ENCODE results near the gene ABCG4. TPM values are rescaled to one million over a fixed set of nuclear protein-coding genes. Genes with fewer than 3 reads are reported as not detected.
"Not testable (repeated sequence)": the region's sequence is repeated elsewhere in the genome, so short reads cannot be mapped to it uniquely, and the experiment has no call there.

The ABCG4 gene
- total and polyA plus RNA-seq, 9 of the 15 experiments (the other 6 are each of a cell fraction or from before 2014, with no cell fraction given), result 0.03 to 0.11 (median 0.07) TPM; not detected in 4

DNA sequence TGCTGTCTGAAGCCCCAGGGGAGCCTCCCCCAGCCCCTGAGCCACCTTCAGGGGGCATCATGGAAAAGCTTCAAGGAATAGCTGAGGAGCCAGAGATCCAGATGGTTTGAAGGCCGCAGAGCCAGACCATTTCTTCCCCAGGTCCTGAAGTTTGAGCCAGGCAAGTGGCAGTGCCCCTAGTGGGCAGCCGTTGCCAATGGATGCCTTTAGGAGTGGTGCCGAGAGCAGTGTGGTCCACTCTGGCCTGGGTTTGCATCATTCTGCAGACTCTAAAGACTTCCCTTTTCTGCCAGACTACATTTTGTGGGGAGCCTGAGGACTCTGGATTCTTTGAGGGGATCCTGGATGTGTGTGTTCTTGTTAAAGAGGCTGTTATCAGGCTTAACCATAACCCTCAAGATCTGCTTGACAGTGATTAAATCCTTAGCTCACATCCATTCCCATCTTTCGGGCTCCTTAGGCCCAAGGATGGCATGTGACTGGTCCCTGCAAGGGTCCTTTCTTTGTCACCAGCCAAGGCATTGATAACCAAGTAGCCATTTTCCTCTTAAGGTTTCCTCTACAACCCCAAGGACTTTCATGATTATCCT lies 14.4 kb upstream of the ABCG4 start:
- Histone ChIP-seq H3K27me3 (ENCODE audit: control insufficient read depth in 2 of 2, insufficient read depth in 2 of 2, low read length in 2 of 2) (no peaks in the 10 kb centered on the region), H3K9ac (ENCODE audit: insufficient read depth in 1 of 2, low read depth in 2 of 2, low read length in 2 of 2) (no peak overlapping the region), H3K27ac (ENCODE audit: extremely low read depth, low read depth, low read length) (no peak overlapping the region), H3K79me2 (ENCODE audit: control insufficient read depth, insufficient read depth, low read length) (no peaks in the 10 kb centered on the region), H3K4me3 (no peak overlapping the region), H4K20me1 (replicated peaks; ENCODE audit: control insufficient read depth, insufficient read depth, low read length) (no peaks in the 10 kb centered on the region), H3K9me1 (ENCODE audit: control insufficient read depth, insufficient read depth, low read length) (no peaks in the 10 kb centered on the region), H3K9me3 (replicated peaks; ENCODE audit: control insufficient read depth, insufficient read depth, low read depth, low read length) (no peaks in the 10 kb centered on the region), H2AFZ (ENCODE audit: low read depth, low read length) (no peak overlapping the region), H3K36me3 (ENCODE audit: control insufficient read depth, insufficient read depth, low read length) (peaks cover 41% of the 10 kb centered on the region; the same call in 2 of the 3 replicates), H3K4me1 (replicated peaks in 1 of 2; ENCODE audit: control insufficient read depth in 2 of 2, insufficient read depth in 2 of 2, low read length in 2 of 2) (no peaks in the 10 kb centered on the region; a peak in 1 of 5 replicates), H3K4me2 (ENCODE audit: insufficient read depth, low read length) (no peak overlapping the region)
- WGBS (ENCODE audit: insufficient coverage, low coverage, missing lambda C conversion rate), result 59% methylated on average over 4 of the region's 4 CpGs
- in situ Hi-C loops (cut with MboI), result no loop called here
- FAIRE-seq, result no peak
- no peak for TF ChIP-seq MAFF (IDR thresholded peaks at IDR 0.05; ENCODE audit: low read length)
- no peak for TF ChIP-seq ZNF77 (CRISPR knock-in tag; IDR thresholded peaks at IDR 0.05)
- TF ChIP-seq SPI1 (IDR thresholded peaks at IDR 0.05; ENCODE audit: borderline replicate concordance, low read depth, low read length), result peak; percentile 9; the same call in 1 of the 2 replicates
- peak in 2 of 3 experiments; percentile 29 to 48; a peak in 4 of 6 replicates for TF ChIP-seq CTCF (IDR thresholded peaks at IDR 0.05 in 2 of 3, conservative IDR thresholded peaks at IDR 0.05 in 1 of 3; ENCODE audit: insufficient read depth in 2 of 3, low read depth in 1 of 3, low read length in 3 of 3)
- ATAC-seq, result peak; percentile 51
- ChIA-PET POLR2A (interaction anchor here (1.0 to 1.3 kb wide), 2 partner anchors 10 to 17 kb away, joined by 3 read pairs; no protein-coding TSS in a partner anchor), CTCF (ENCODE audit: low intra/inter-chr PET ratio) (no interaction called here)
- intact Hi-C loops (cut with micrococcal nuclease), result no loop called here
- DNase-seq (ENCODE audit: extremely low read depth in 1 of 4, low spot score in 3 of 4), result no peak
- BruUV-seq (replicated peaks), result no TSS peak

DNA sequence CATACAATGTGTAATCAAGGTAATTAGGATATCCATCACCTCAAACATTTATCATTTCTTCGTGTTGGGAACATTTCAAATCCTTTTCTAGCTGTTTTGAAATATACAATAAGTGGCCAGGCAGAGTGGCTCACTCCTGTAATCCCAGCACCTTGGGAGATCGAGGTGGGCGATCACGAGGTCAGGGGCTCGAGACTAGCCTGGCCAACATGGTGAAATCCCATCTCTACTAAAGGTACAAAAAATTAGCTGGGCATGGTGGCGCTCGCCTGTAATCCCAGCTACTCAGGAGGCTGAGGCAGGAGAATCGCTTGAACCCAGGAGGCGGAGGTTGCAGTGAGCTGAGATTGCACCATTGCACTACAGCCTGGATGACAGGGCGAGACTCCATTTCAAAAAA lies 9.6 kb upstream of the ABCG4 start:
- DNase-seq (ENCODE audit: extremely low read depth in 1 of 4, low spot score in 3 of 4); H3K4me3 ChIP-seq; FAIRE-seq; H3K79me2 ChIP-seq (ENCODE audit: control insufficient read depth, insufficient read depth, low read length); intact Hi-C loops (cut with micrococcal nuclease); H3K36me3 ChIP-seq (ENCODE audit: control insufficient read depth, insufficient read depth, low read length); H2AFZ ChIP-seq (ENCODE audit: low read depth, low read length); H3K9me1 ChIP-seq (ENCODE audit: control insufficient read depth, insufficient read depth, low read length); ATAC-seq; H3K27ac ChIP-seq (ENCODE audit: extremely low read depth, low read depth, low read length); CTCF ChIA-PET (ENCODE audit: low intra/inter-chr PET ratio); H4K20me1 ChIP-seq (replicated peaks; ENCODE audit: control insufficient read depth, insufficient read depth, low read length); H3K9me3 ChIP-seq (replicated peaks; ENCODE audit: control insufficient read depth, insufficient read depth, low read depth, low read length); H3K9ac ChIP-seq (ENCODE audit: insufficient read depth in 1 of 2, low read depth in 2 of 2, low read length in 2 of 2); H3K4me1 ChIP-seq (replicated peaks in 1 of 2; ENCODE audit: control insufficient read depth in 2 of 2, insufficient read depth in 2 of 2, low read length in 2 of 2); H3K4me2 ChIP-seq (ENCODE audit: insufficient read depth, low read length); in situ Hi-C loops (cut with MboI); BruUV-seq (replicated peaks); H3K27me3 ChIP-seq (ENCODE audit: control insufficient read depth in 2 of 2, insufficient read depth in 2 of 2, low read length in 2 of 2): not testable (repeated sequence)
- 70% methylated on average over 10 of the region's 10 CpGs for WGBS (ENCODE audit: insufficient coverage, low coverage, missing lambda C conversion rate)
- POLR2A ChIA-PET, result interaction anchor here (0.7 to 1.2 kb wide), 2 partner anchors 33 to 44 kb away, joined by 3 to 4 read pairs; a partner anchor contains a TSS
